Smooth muscle cell of the brain vasculature (primary cell): ENCODE results near the gene ASS1.

ENCODE experiments used
- DNase-seq: peaks from one replicate; pipeline ENCODE4 v3.0.0-alpha.2; 2012; ENCODE audit warnings: low read depth, low spot score

The ASS1 gene

DNA sequence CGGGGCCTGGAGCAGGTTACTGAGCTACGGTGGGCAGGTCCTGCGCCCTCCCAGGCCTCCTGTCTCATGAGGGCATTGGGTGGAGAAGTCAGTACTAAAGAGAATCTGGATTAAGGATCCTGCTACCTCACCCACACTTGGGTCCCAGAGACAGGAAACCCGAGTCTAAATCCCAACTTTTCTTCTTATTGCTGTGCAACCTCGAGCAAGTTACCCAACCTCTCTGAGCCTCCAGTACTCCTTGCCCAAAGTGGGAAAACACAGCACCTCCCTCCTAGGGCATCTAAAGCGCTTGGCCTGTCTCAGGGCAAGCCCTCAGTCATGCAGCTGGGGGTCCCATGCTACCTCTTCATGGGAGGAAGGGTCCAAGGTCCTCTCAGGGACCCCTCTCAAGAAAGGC lies 28.2 kb downstream of the ASS1 start:
- no peak for DNase-seq

DNA sequence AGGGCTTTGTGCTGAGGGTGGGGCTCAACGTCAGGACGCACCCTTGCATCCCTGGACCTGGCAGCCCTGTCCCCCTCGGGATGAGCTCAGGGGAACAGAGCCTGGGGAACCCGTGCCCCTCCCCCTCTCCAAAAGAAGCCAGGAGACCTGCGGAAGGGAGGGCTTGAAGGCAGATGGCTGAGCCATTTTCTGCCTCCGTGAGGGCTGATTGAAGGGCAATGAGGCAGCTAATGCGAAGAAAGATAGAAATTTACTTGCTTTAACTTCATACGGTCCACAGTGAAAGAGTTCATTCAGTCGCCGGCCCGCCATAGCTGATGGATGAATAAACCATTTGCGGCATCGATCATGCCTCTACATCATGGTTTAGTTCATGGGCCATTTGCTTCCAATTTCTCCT lies 28.8 kb downstream of the ASS1 start:
- DNase-seq: no peak

- no peak for DNase-seq
These were observed 29.3 kb downstream of the ASS1 start for GRCh38 chr9:130474106-130474505.

DNA sequence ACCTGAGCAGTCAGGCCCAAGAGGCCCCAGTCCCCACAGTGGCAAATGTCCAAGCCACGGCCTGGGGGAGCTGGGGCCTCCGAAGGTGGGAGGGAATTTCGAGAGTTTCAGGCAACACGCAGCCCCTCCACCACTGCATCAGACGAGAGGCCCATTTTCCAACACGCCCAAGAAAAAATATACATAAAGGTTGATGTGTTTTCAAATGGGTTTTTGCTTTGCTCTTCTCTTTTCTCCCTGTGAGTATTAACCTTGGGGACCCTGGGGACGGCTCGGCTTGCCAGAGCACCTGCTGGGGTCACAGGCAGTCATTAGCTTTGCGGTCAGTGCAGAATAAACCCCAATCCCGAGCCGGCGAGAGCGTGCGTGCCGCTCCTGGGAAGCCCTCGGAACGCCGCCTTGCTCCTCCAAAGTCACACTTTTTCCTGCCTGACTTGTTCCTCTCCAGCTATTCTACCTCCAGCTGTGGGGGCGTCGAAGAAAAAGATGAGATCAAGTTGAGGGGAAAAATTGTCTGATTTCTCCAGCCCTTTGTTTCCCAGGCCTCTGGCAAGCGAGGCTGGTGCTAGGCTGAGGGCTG lies 31.5 kb downstream of the ASS1 start:
- DNase-seq: no peak

DNA sequence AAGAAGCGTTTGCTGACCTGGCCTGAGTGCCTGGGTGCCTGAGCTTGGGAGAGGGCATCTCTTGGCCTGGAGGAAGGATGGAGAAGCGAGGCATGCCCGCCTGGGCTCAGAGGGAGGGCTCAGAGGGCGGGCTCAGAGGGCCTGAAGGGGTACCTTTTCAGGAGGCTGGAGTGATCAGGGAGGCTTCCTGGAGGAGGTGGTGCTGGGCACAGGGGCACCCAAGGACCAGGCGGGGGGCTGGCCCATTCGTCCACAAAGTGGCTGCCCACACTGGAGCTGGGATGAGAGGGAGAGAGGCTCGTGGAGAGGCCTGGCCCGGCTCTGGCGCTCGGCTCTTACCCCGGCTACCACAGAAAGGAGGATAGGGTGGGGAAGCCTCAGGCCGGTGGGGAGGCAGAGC lies 32.8 kb downstream of the ASS1 start:
- no peak for DNase-seq

- DNase-seq: no peak
These were observed 33.4 kb downstream of the ASS1 start for GRCh38 chr9:130478152-130478551.

DNA sequence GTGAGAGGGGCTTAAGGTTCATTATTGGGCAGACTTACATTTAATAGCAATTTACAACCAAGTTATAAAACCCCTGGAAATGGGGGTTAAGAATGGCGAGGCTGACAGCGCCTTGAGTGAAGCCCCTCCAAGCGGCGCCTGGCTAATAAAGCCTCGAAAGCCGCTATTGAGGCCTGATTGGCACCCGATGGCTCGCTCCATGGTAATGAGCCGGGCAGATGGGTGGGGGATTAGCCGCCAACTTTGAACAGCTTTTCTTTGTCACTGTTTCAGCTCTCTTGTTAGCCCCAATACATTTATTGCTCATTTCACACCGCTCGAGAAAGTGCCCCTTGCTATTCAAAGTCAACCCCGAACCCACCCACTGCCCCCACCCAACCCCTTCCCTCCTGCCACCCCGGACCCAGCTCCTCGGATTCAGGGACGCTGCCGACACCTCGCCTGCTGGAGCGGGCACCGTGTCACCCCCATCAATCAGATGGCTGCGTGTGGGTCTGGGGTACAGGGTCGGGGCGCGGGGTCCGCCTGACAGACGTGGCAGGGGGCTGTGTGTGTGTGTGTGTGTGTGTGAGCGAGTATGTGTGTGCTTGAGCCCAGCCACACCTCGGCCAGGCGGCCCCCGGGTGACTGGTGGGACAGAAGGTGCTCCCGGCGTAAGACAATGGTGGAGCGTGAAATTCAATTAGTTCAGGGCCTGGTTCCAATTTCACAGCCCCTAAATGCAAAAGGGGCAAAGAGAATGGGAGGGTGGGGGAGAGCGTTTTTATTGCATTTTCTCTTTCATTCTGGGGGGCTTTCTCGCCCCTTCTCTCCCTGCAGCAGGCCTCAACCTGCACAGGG lies 34.2 kb downstream of the ASS1 start:
- no peak for DNase-seq

- no peak for DNase-seq
These were observed 34.8 kb downstream of the ASS1 start for GRCh38 chr9:130479587-130479986.

DNA sequence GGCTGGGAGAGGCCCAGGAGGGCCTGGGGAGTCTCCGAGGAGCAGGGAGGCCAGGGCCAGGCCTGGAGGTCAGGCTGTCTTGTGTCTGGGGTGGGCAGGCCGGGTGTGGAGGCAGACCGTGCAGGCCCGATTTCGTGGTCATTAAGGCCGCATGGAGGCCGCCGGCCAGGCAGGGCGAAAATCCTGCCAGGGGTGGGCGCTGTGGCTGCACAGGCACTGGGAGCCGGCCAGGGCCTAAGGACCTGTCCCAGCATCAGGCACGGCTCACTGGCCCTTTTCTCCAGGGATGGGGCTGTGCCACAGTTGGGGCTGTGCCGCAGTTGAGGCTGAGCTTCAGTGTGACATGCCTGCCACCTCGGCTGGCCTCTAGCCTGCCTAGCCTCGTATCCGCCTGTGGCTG lies 35.9 kb downstream of the ASS1 start:
- DNase-seq: no peak

DNA sequence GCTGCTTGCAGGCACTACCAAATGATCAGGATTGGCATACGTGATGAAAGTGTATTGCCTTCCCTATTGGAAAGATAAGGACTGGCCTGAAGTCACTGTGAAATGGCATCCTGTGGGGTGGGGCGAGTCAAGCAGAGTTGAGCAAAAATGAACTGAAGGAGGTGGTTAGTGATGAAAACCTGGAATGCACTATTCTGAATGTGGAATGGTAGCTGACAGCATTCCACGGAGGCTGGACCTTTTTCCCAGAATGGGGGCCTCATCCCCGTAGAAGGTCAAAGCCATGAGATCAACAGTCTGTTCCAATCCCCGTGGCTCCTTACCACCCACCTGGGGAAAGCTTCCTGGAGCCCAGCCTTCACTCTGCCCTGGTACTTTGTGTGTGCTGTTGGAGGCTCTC lies 37.7 kb downstream of the ASS1 start:
- DNase-seq: no peak

- no peak for DNase-seq
These were observed 38.7 kb downstream of the ASS1 start for GRCh38 chr9:130483371-130483971.

GRCh38 chr9:130484362-130485072 lies 39.8 kb downstream of the ASS1 start:
- DNase-seq: no peak

DNA sequence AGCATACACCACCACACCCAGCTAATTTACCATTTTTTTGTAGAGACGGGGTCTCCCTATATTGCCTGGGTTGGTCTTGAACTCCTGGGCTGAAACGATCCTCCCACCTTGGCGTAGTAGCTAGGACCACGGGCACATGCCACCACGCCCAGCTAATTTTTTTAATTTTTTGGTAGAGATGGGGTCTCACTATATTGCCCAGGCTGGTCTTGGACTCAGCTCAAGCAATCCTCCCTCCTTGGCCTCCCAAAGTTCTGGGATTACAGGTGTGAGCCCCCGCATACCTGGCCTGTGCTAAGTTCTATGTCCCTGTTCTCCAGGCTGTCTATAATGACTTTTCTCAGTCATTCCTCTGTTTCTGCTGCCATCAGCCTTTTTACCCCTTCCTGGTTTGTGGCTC lies 41.3 kb downstream of the ASS1 start:
- DNase-seq: no peak

DNA sequence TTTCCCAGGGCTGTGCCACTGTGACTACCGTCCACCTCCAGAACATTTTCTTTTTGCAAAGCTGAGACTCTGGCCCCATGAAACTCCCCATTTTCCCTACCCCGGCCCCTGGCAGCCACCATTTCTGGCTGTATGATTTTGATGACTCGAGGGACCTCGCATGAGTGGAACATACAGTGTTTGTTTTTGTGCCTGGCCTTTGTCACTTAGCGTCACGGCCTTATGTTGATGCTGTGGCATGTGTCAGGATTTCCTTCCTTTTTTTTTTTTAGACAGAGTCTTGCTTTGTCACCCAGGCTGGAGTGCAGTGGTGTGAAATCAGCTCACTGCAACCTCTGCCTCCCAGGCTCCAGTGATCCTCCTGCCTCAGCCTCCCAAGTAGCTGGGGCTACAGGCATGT lies 42.7 kb downstream of the ASS1 start:
- no peak for DNase-seq

DNA sequence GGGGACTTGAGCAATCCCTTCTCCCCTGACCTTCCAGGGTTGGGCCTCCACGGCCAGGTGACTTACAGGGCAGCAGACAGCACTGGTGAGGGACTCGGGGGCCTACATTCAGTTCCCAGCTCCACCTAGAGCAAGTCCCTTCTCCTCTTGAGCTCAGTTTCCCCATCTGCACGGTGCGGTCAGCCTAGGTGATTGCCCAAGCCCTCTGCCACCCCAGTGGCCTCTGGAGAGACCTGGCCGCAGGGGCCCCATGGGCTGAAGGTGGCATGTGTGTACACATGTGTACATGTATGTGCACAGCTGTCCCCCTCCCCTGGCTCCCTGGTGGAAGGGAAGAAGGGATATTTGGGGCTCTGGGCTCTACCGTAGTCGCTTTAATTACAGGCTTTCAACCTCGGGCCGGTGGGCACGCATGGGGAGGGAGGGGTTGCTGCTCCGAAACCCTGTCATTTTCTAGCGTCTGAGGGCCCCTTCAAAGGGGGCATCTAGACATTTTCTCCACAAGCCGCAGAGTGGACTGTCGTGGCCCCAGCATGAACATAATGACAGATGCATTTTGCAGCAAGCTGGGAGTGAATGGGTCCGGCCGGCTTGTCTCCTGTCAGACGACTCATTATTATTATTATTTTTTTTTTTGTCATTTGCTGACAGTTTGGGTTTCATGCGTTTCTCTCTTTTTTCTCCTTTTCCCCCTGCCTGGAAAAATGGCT lies 44.0 kb downstream of the ASS1 start:
- DNase-seq: no peak

DNA sequence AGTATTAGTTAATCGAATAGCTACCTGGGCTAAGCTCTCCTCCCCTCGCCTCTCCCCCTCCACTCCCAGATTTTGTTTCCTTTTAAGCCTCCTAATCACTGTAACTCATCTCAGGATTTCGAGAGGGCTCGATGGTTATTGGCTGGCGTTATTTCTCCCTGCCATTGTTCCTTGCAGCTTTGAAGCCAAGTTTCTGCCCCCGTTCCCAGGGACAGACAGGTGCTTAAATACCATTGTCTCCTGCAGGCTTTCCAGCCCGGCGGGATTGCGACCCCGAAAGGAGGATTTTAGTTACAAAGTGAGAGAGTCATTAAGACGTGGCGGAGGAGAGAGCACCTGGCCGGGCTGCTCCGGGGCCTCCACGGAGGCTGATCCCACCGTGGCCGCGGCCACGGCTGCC lies 46.2 kb downstream of the ASS1 start:
- DNase-seq: no peak

DNA sequence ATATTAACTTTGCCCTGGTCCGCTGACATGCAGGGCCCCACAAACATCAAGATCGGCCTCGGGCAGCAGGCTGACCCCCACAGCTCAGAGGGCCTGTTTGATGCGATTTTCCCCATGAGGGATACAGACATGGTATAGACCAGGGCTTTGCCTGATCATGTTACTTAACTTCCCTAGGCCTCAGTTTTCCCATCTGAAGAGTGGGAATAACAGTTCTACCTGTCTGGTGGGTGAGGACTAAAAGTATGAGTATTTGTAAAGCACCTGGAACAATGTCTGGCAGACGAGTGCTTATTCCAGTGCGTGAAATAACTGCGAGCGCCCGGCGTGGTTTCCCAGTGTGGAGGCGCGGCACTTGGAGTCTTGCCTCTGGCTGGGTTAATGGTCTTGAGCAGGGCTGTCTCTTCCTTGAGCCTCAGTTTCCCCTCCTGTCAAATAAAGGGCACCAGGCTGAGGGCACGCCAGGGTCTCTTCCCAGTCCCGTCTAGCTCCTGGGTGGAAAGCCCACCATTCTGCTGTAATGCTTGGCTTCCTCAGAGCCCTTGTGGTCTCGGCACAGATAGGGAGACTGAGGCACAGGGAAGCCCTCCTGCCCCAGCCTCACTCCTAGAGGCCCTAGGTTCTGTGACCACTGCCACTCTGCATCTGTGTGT lies 47.2 kb downstream of the ASS1 start:
- DNase-seq: no peak

- no peak for DNase-seq
These were observed 48.3 kb downstream of the ASS1 start for GRCh38 chr9:130493021-130493420.

DNA sequence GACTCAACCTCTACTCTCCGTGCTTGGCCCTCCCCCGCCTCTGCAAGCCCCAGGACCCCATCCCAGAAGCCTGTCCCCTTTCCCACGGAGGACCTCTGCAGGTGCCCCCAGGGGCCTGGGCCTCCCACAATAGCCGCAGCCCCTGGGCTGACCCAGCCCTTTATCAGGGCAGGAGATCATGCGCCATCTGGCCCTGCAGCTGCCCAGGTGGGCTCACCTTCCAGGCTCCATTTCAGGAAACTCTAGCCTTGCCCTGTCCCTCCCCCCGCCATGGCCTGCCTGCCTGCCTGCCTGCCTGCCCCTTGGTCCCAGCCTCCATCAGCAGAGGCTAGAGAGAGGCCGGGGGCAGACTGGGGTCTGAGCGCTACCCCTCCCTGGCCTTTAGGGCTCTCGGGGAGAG lies 48.7 kb downstream of the ASS1 start:
- no peak for DNase-seq

DNA sequence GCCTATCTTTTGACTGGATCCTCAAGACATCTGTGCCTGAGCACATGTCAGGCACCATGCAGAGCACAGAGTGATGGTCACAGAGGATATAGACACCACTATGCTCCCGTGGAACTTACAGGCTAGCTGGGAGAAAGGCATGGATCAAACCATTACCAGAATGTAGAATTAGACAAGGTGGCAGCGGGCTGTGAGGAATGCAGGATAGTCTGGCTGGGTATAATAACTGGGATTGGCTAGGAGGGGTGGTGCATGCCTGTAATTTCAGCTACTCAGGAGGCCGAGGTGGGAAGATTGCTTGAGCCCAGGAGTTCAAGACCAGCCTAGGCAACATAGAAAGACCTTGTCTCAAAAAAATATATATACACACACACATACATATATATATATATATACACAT lies 50.3 kb downstream of the ASS1 start:
- DNase-seq: no peak

DNA sequence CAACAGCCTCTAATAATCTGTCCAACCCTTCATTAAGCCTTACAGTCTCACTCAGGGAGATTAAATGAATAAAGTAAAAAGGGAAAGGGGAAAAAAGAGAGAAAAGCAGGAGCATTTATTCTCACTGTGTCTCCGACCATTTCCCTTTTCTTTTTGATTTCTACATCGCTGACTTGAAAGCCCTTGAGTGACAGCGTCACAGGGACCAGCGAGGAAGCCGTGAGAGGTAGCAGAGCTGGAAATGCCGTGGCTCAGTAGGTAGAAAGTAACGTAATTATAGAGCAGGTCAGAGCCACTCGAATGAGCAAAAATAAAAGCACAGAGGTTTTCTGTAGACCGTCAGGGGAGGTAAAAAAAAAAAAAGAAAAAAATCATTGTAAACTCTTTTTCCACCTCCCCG lies 52.4 kb downstream of the ASS1 start:
- DNase-seq: no peak
